ENCODE results near the gene TSPAN9. TPM values are rescaled to one million over a fixed set of nuclear protein-coding genes. Genes with fewer than 3 reads are reported as not detected.

The TSPAN9 gene
- polyA plus RNA-seq, 1 donor (not counting 4 experiments of a cell fraction or from before 2014, with no cell fraction given) = 27.5 TPM

GRCh38 chr12:3216726-3217682, 139.8 kb downstream of the TSPAN9 start:
- H3K79me2 ChIP-seq (ENCODE audit: control insufficient read depth, insufficient read depth, low read length) = no peaks in the 10 kb centered on the region
- no peaks in the 10 kb centered on the region for H3K27me3 ChIP-seq (ENCODE audit: control insufficient read depth, extremely low read depth, insufficient read depth, low read length)
- H3K27ac ChIP-seq (ENCODE audit: control insufficient read depth, insufficient read depth, low read length) = peak overlapping the region; percentile 62
- FAIRE-seq (peak; percentile 98), DNase-seq (ENCODE audit: low read depth, low spot score) (peak; percentile 80)
- no peaks in the 10 kb centered on the region for H3K9me3 ChIP-seq (ENCODE audit: control insufficient read depth, low read depth, low read length)
- H2AFZ ChIP-seq (ENCODE audit: control insufficient read depth, low read length) = no peak overlapping the region
- dilution Hi-C loops (cut with MboI; ENCODE audit: extremely low pct_ligation_motif_present, low sequenced_read_pairs) = no loop called here
- H3K4me1 ChIP-seq (ENCODE audit: control insufficient read depth, extremely low read depth, insufficient read depth, low read length) = peaks cover 25% of the 10 kb centered on the region
- peak overlapping the region; percentile 3 for H3K9ac ChIP-seq (ENCODE audit: control insufficient read depth, extremely low read depth, insufficient read depth, low read length)
- TF ChIP-seq EZH2 (IDR thresholded peaks at IDR 0.05; ENCODE audit: low read length) (no peak), CTCF (optimal IDR thresholded peaks at IDR 0.05 in 1 of 3, IDR thresholded peaks at IDR 0.05 in 1 of 3, conservative IDR thresholded peaks at IDR 0.05 in 1 of 3; ENCODE audit: extremely low read depth in 1 of 3, insufficient read depth in 2 of 3, low read length in 3 of 3) (no peak)
- H3K4me2 ChIP-seq (ENCODE audit: control insufficient read depth, extremely low read depth, insufficient read depth, low read depth, low read length) = peak overlapping the region; percentile 22
- no peak overlapping the region for H3K4me3 ChIP-seq (ENCODE audit: control insufficient read depth in 2 of 3, extremely low read depth in 1 of 3, insufficient read depth in 2 of 3, low read depth in 1 of 3, low read length in 3 of 3)
- H3K9me1 ChIP-seq (ENCODE audit: control insufficient read depth, extremely low read depth, insufficient read depth, low read length) = no peaks in the 10 kb centered on the region
- no peaks in the 10 kb centered on the region for H4K20me1 ChIP-seq (ENCODE audit: control insufficient read depth, extremely low read depth, insufficient read depth, low read length)
- peaks cover 3% of the 10 kb centered on the region in 2 experiments for H3K36me3 ChIP-seq (ENCODE audit: control insufficient read depth in 2 of 2, extremely low read depth in 1 of 2, insufficient read depth in 2 of 2, low read length in 2 of 2)

- dilution Hi-C loops (cut with MboI; ENCODE audit: extremely low pct_ligation_motif_present, low sequenced_read_pairs) = no loop called here
- H4K20me1 ChIP-seq (ENCODE audit: control insufficient read depth, extremely low read depth, insufficient read depth, low read length) = no peaks in the 10 kb centered on the region
- peak overlapping the region; percentile 22 for H3K4me2 ChIP-seq (ENCODE audit: control insufficient read depth, extremely low read depth, insufficient read depth, low read depth, low read length)
- no peak overlapping the region for H3K4me3 ChIP-seq (ENCODE audit: control insufficient read depth in 2 of 3, extremely low read depth in 1 of 3, insufficient read depth in 2 of 3, low read depth in 1 of 3, low read length in 3 of 3)
- no peaks in the 10 kb centered on the region for H3K27me3 ChIP-seq (ENCODE audit: control insufficient read depth, extremely low read depth, insufficient read depth, low read length)
- FAIRE-seq (no peak), DNase-seq (ENCODE audit: low read depth, low spot score) (no peak)
- peaks cover 3% of the 10 kb centered on the region in 2 experiments for H3K36me3 ChIP-seq (ENCODE audit: control insufficient read depth in 2 of 2, extremely low read depth in 1 of 2, insufficient read depth in 2 of 2, low read length in 2 of 2)
- no peaks in the 10 kb centered on the region for H3K9me3 ChIP-seq (ENCODE audit: control insufficient read depth, low read depth, low read length)
- TF ChIP-seq CTCF (optimal IDR thresholded peaks at IDR 0.05 in 1 of 3, IDR thresholded peaks at IDR 0.05 in 1 of 3, conservative IDR thresholded peaks at IDR 0.05 in 1 of 3; ENCODE audit: extremely low read depth in 1 of 3, insufficient read depth in 2 of 3, low read length in 3 of 3) = no peak
- H3K9ac ChIP-seq (ENCODE audit: control insufficient read depth, extremely low read depth, insufficient read depth, low read length) = peak overlapping the region; percentile 3
- no peaks in the 10 kb centered on the region for H3K9me1 ChIP-seq (ENCODE audit: control insufficient read depth, extremely low read depth, insufficient read depth, low read length)
- peaks cover 25% of the 10 kb centered on the region for H3K4me1 ChIP-seq (ENCODE audit: control insufficient read depth, extremely low read depth, insufficient read depth, low read length)
- H2AFZ ChIP-seq (ENCODE audit: control insufficient read depth, low read length) = no peak overlapping the region
- H3K27ac ChIP-seq (ENCODE audit: control insufficient read depth, insufficient read depth, low read length) = peak overlapping the region; percentile 60
- no peaks in the 10 kb centered on the region for H3K79me2 ChIP-seq (ENCODE audit: control insufficient read depth, insufficient read depth, low read length)
Measured at GRCh38 chr12:3217683-3218079, 140.5 kb downstream of the TSPAN9 start.
